SK-N-SH treated with all-trans-retinoic acid at 6 μM for 48 hours (cell line): ENCODE data around the gene SYNJ2.

ENCODE experiments used
- ATAC-seq: fragments of 200-7000 bp; cut with Tn5 transposase; 3 replicates; pipeline ENCODE4 v1.9.1; 2020; ENCODE audit warnings: mild to moderate bottlenecking, moderate library complexity
- ARNTL ChIP-seq: fragments of 450-650 bp; formaldehyde crosslinking; IDR thresholded peaks from 2 replicates; pipeline ENCODE4 v1.5.0; 2020; ENCODE audit warnings: low read depth, mild to moderate bottlenecking, moderate library complexity, borderline replicate concordance
- BACH2 ChIP-seq: fragments of 250-450 bp; sonication (Bioruptor Pico); IDR thresholded peaks from 2 replicates; pipeline ENCODE4 v1.9.0; 2021; ENCODE audit warnings: mild to moderate bottlenecking, borderline replicate concordance
- CSDC2 ChIP-seq: fragments of 250-450 bp; sonication (Bioruptor Pico); IDR thresholded peaks from 2 replicates; pipeline ENCODE4 v1.5.0; 2020; ENCODE audit warnings: mild to moderate bottlenecking, moderate library complexity
- ESRRG ChIP-seq: fragments of 250-450 bp; sonication (Bioruptor Pico); IDR thresholded peaks from 2 replicates; pipeline ENCODE4 v1.6.1; 2021; ENCODE audit warnings: mild to moderate bottlenecking
- GLIS3 ChIP-seq: fragments of 250-450 bp; sonication (Bioruptor Pico); IDR thresholded peaks from 2 replicates; pipeline ENCODE4 v1.5.0; 2020; ENCODE audit warnings: mild to moderate bottlenecking, moderate library complexity
- ISL1 ChIP-seq: fragments of 250-450 bp; sonication (Bioruptor Pico); IDR thresholded peaks from 2 replicates; pipeline ENCODE4 v2.1.2; 2022; ENCODE audit warnings: mild to moderate bottlenecking, moderate library complexity
- OSR1 ChIP-seq: fragments of 250-450 bp; sonication (Bioruptor Pico); IDR thresholded peaks from 2 replicates; pipeline ENCODE4 v1.8.0; 2022; ENCODE audit warnings: moderate library complexity, mild to moderate bottlenecking, inconsistent platforms
- PATZ1 ChIP-seq: fragments of 250-450 bp; sonication (Bioruptor Pico); IDR thresholded peaks from 2 replicates; pipeline ENCODE4 v1.8.0; 2020; ENCODE audit warnings: mild to moderate bottlenecking, moderate library complexity, borderline replicate concordance
- PPARA ChIP-seq: fragments of 250-450 bp; sonication (Bioruptor Pico); IDR thresholded peaks from 2 replicates; pipeline ENCODE4 v1.5.0; 2020; ENCODE audit warnings: mild to moderate bottlenecking, borderline replicate concordance
- SNAI2 ChIP-seq: fragments of 250-450 bp; sonication (Bioruptor Pico); IDR thresholded peaks from 2 replicates; pipeline ENCODE4 v1.5.0; 2020; ENCODE audit warnings: mild to moderate bottlenecking, moderate library complexity
- TCF4 ChIP-seq: fragments of 250-450 bp; sonication (Bioruptor Pico); IDR thresholded peaks from 2 replicates; pipeline ENCODE4 v1.8.0; 2021; ENCODE audit warnings: mild to moderate bottlenecking, moderate library complexity, borderline replicate concordance
- TOX ChIP-seq: fragments of 250-450 bp; sonication (Bioruptor Pico); IDR thresholded peaks from 2 replicates; pipeline ENCODE4 v1.8.0; 2021; ENCODE audit warnings: mild to moderate bottlenecking, moderate library complexity, borderline replicate concordance
- ZC3H10 ChIP-seq: fragments of 250-450 bp; sonication (Bioruptor Pico); IDR thresholded peaks from 2 replicates; pipeline ENCODE4 v1.5.1; 2021; ENCODE audit warnings: mild to moderate bottlenecking, moderate library complexity
- ZFP3 ChIP-seq: fragments of 250-450 bp; sonication (Bioruptor Pico); IDR thresholded peaks from 2 replicates; pipeline ENCODE4 v1.5.0; 2020; ENCODE audit warnings: mild to moderate bottlenecking, moderate library complexity
- ZFP30 ChIP-seq: fragments of 450-650 bp; formaldehyde crosslinking; IDR thresholded peaks from 2 replicates; pipeline ENCODE4 v1.5.0; 2022; ENCODE audit warnings: mild to moderate bottlenecking, moderate library complexity
- ZNF565 ChIP-seq: fragments of 450-650 bp; formaldehyde crosslinking; conservative IDR thresholded peaks from 2 replicates; pipeline ENCODE4 v1.5.0; 2020; ENCODE audit warnings: low read depth, mild to moderate bottlenecking, moderate library complexity
- ZNF70 ChIP-seq: fragments of 450-650 bp; formaldehyde crosslinking; IDR thresholded peaks from 2 replicates; pipeline ENCODE4 v1.5.0; 2020; ENCODE audit warnings: mild to moderate bottlenecking, moderate library complexity
- ZNF8 ChIP-seq: fragments of 450-650 bp; formaldehyde crosslinking; IDR thresholded peaks from 2 replicates; pipeline ENCODE4 v1.5.0; 2020; ENCODE audit warnings: mild to moderate bottlenecking, moderate library complexity
- TF ChIP-seq, protein P1 (sequence below): fragments of 250-450 bp; sonication (Bioruptor Pico); IDR thresholded peaks from 2 replicates; pipeline ENCODE4 v1.8.0; 2021; ENCODE audit warnings: low read depth, mild to moderate bottlenecking, moderate library complexity, borderline replicate concordance
- TF ChIP-seq, protein P2 (sequence below): fragments of 250-450 bp; sonication (Bioruptor Pico); IDR thresholded peaks from 2 replicates; pipeline ENCODE4 v1.5.0; 2020; ENCODE audit warnings: mild to moderate bottlenecking, moderate library complexity
- TF ChIP-seq, protein P3 (sequence below): fragments of 250-450 bp; sonication (Bioruptor Pico); IDR thresholded peaks from 2 replicates; pipeline ENCODE4 v1.5.1; 2021; ENCODE audit warnings: mild to moderate bottlenecking, moderate library complexity
- TF ChIP-seq, protein P4 (sequence below): fragments of 250-450 bp; sonication (Bioruptor Pico); IDR thresholded peaks from 2 replicates; pipeline ENCODE4 v1.5.1; 2020; ENCODE audit warnings: low read depth, mild to moderate bottlenecking, moderate library complexity

The SYNJ2 gene

GRCh38 chr6:158036261-158036660 is 54.6 kb downstream of the SYNJ2 start:
- TF ChIP-seq GLIS3 (CRISPR knock-in tag): no peak

GRCh38 chr6:158037021-158037420 is 55.4 kb downstream of the SYNJ2 start:
- no peak for ATAC-seq
- TF ChIP-seq ESRRG (no peak), ZC3H10 (no peak), CSDC2 (CRISPR knock-in tag) (no peak), ISL1 (CRISPR knock-in tag) (no peak), PPARA (CRISPR knock-in tag) (no peak), ZNF70 (CRISPR knock-in tag) (no peak), ZNF565 (CRISPR knock-in tag) (no peak), SNAI2 (CRISPR knock-in tag) (no peak), ARNTL (no peak), OSR1 (CRISPR knock-in tag) (no peak), ZNF8 (CRISPR knock-in tag) (no peak), GLIS3 (CRISPR knock-in tag) (no peak), BACH2 (CRISPR knock-in tag) (no peak), ZFP30 (no peak), TOX (CRISPR knock-in tag) (no peak), ZFP3 (CRISPR knock-in tag) (no peak), PATZ1 (CRISPR knock-in tag) (no peak)
- TF ChIP-seq, protein P1, sequence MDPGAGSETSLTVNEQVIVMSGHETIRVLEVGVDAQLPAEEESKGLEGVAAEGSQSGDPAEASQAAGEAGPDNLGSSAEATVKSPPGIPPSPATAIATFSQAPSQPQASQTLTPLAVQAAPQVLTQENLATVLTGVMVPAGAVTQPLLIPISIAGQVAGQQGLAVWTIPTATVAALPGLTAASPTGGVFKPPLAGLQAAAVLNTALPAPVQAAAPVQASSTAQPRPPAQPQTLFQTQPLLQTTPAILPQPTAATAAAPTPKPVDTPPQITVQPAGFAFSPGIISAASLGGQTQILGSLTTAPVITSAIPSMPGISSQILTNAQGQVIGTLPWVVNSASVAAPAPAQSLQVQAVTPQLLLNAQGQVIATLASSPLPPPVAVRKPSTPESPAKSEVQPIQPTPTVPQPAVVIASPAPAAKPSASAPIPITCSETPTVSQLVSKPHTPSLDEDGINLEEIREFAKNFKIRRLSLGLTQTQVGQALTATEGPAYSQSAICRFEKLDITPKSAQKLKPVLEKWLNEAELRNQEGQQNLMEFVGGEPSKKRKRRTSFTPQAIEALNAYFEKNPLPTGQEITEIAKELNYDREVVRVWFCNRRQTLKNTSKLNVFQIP (CRISPR knock-in tag): no peak
- TF ChIP-seq, protein P2, sequence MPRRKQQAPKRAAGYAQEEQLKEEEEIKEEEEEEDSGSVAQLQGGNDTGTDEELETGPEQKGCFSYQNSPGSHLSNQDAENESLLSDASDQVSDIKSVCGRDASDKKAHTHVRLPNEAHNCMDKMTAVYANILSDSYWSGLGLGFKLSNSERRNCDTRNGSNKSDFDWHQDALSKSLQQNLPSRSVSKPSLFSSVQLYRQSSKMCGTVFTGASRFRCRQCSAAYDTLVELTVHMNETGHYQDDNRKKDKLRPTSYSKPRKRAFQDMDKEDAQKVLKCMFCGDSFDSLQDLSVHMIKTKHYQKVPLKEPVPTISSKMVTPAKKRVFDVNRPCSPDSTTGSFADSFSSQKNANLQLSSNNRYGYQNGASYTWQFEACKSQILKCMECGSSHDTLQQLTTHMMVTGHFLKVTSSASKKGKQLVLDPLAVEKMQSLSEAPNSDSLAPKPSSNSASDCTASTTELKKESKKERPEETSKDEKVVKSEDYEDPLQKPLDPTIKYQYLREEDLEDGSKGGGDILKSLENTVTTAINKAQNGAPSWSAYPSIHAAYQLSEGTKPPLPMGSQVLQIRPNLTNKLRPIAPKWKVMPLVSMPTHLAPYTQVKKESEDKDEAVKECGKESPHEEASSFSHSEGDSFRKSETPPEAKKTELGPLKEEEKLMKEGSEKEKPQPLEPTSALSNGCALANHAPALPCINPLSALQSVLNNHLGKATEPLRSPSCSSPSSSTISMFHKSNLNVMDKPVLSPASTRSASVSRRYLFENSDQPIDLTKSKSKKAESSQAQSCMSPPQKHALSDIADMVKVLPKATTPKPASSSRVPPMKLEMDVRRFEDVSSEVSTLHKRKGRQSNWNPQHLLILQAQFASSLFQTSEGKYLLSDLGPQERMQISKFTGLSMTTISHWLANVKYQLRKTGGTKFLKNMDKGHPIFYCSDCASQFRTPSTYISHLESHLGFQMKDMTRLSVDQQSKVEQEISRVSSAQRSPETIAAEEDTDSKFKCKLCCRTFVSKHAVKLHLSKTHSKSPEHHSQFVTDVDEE (CRISPR knock-in tag): no peak
- TF ChIP-seq, protein P3, sequence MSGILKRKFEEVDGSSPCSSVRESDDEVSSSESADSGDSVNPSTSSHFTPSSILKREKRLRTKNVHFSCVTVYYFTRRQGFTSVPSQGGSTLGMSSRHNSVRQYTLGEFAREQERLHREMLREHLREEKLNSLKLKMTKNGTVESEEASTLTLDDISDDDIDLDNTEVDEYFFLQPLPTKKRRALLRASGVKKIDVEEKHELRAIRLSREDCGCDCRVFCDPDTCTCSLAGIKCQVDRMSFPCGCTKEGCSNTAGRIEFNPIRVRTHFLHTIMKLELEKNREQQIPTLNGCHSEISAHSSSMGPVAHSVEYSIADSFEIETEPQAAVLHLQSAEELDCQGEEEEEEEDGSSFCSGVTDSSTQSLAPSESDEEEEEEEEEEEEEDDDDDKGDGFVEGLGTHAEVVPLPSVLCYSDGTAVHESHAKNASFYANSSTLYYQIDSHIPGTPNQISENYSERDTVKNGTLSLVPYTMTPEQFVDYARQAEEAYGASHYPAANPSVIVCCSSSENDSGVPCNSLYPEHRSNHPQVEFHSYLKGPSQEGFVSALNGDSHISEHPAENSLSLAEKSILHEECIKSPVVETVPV (CRISPR knock-in tag): no peak
- TF ChIP-seq, all 23 proteins: peak for 0

More at GRCh38 chr6:158036261-158036660, 54.6 kb downstream of the SYNJ2 start:
- ATAC-seq: no peak

- no peak for ATAC-seq
- TF ChIP-seq ZC3H10 (no peak), CSDC2 (CRISPR knock-in tag) (no peak), ZNF565 (CRISPR knock-in tag) (no peak), TCF4 (no peak), PATZ1 (CRISPR knock-in tag) (no peak)
- TF ChIP-seq, protein P4, sequence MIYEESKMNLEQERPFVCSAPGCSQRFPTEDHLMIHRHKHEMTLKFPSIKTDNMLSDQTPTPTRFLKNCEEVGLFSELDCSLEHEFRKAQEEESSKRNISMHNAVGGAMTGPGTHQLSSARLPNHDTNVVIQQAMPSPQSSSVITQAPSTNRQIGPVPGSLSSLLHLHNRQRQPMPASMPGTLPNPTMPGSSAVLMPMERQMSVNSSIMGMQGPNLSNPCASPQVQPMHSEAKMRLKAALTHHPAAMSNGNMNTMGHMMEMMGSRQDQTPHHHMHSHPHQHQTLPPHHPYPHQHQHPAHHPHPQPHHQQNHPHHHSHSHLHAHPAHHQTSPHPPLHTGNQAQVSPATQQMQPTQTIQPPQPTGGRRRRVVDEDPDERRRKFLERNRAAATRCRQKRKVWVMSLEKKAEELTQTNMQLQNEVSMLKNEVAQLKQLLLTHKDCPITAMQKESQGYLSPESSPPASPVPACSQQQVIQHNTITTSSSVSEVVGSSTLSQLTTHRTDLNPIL: no peak
- TF ChIP-seq, protein P3 (CRISPR knock-in tag): no peak
- TF ChIP-seq, protein P1 (CRISPR knock-in tag): no peak
Measured at GRCh38 chr6:158037771-158038170, 56.1 kb downstream of the SYNJ2 start.
